Activated T-helper 2 cell treated with anti-CD3 and anti-CD28 coated beads, Interferon-gamma antibody, Interleukin-2, Interleukin-4, amounts not matched to agents 10 μg/mL and 5 μg/mL and 100 μg/mL, durations not matched to agents 14 hours and 24 hours and 36 hours (primary cell): Measurements from ENCODE around the gene NAT14. TPM values are rescaled to one million over a fixed set of nuclear protein-coding genes. Genes with fewer than 3 reads are reported as not detected.
"Not testable (repeated sequence)": the region's sequence is repeated elsewhere in the genome, so short reads cannot be mapped to it uniquely, and the experiment has no call there.

Source experiments
- DNase-seq: peaks from one replicate; pipeline ENCODE4 v3.0.0; 2021; ENCODE audit warnings: low spot score
- H3K27ac Mint-ChIP-seq: one replicate; pipeline ENCODE4 v1.8.0; 2021; ENCODE audit warnings: mixed read lengths
- H3K27me3 Mint-ChIP-seq: one replicate; pipeline ENCODE4 v1.8.0; 2021; ENCODE audit warnings: low read depth, mixed read lengths
- H3K36me3 Mint-ChIP-seq: one replicate; pipeline ENCODE4 v1.8.0; 2021; ENCODE audit warnings: low read depth, mixed read lengths
- H3K4me1 Mint-ChIP-seq: one replicate; pipeline ENCODE4 v1.8.0; 2021; ENCODE audit warnings: low read depth, mixed read lengths
- H3K4me3 Mint-ChIP-seq: one replicate; pipeline ENCODE4 v1.8.0; 2021; ENCODE audit warnings: low read depth, mild to moderate bottlenecking, moderate library complexity, mixed read lengths
- H3K9me3 Mint-ChIP-seq: one replicate; pipeline ENCODE4 v1.8.0; 2021; ENCODE audit warnings: mixed read lengths
- intact Hi-C: fragments of 100-400 bp; cut with micrococcal nuclease; formaldehyde crosslinking; loops from one replicate; pipeline ENCODE4 v1.15.1; 2023
- total RNA-seq: library from RNA; stranded (reverse); gene quantifications from 2 replicates; pipeline ENCODE4 v1.2.3, GENCODE V29; 2022

The NAT14 gene
- total RNA-seq, 1 donor from 2014 or later: 20.0 TPM

- Mint-ChIP-seq H3K9me3 (no peaks in the 10 kb centered on the region), H3K27me3 (peaks cover 38% of the 10 kb centered on the region), H3K4me1 (no peaks in the 10 kb centered on the region), H3K4me3 (no peak overlapping the region), H3K36me3 (no peaks in the 10 kb centered on the region), H3K27ac (no peak overlapping the region)
- intact Hi-C loops: no loop called here
- DNase-seq: no peak
Measured at GRCh38 chr19:55447421-55448174, 37.4 kb upstream of the NAT14 start.

- H3K4me3 Mint-ChIP-seq, H3K9me3 Mint-ChIP-seq, intact Hi-C loops: not testable (repeated sequence)
Measured at GRCh38 chr19:55448175-55448490, 36.9 kb upstream of the NAT14 start.

GRCh38 chr19:55449469-55449868, 35.5 kb upstream of the NAT14 start:
- intact Hi-C loops: no loop called here
- Mint-ChIP-seq H3K36me3 (peaks cover 10% of the 10 kb centered on the region), H3K9me3 (no peaks in the 10 kb centered on the region), H3K27ac (no peak overlapping the region), H3K27me3 (peaks cover 31% of the 10 kb centered on the region), H3K4me3 (no peak overlapping the region), H3K4me1 (peaks cover 3% of the 10 kb centered on the region)
- DNase-seq: no peak

More at GRCh38 chr19:55448175-55448490, 36.9 kb upstream of the NAT14 start:
- H3K36me3 Mint-ChIP-seq, H3K27ac Mint-ChIP-seq, H3K4me1 Mint-ChIP-seq, DNase-seq: not testable (repeated sequence)
- peaks cover 36% of the 10 kb centered on the region for H3K27me3 Mint-ChIP-seq

GRCh38 chr19:55451163-55451964, 33.6 kb upstream of the NAT14 start:
- H3K27ac Mint-ChIP-seq: no peak overlapping the region
- no peak for DNase-seq
- intact Hi-C loops: no loop called here
- H3K4me1 Mint-ChIP-seq: peaks cover 3% of the 10 kb centered on the region
- no peaks in the 10 kb centered on the region for H3K9me3 Mint-ChIP-seq
- H3K27me3 Mint-ChIP-seq: peaks cover 24% of the 10 kb centered on the region
- no peak overlapping the region for H3K4me3 Mint-ChIP-seq
- H3K36me3 Mint-ChIP-seq: peaks cover 15% of the 10 kb centered on the region

GRCh38 chr19:55451965-55452748, 32.8 kb upstream of the NAT14 start:
- peaks cover 15% of the 10 kb centered on the region for H3K36me3 Mint-ChIP-seq
- no peaks in the 10 kb centered on the region for H3K9me3 Mint-ChIP-seq
- H3K4me1 Mint-ChIP-seq: peaks cover 3% of the 10 kb centered on the region
- H3K27ac Mint-ChIP-seq: no peak overlapping the region
- no peak overlapping the region for H3K4me3 Mint-ChIP-seq
- no peak for DNase-seq
- intact Hi-C loops: no loop called here
- peaks cover 24% of the 10 kb centered on the region for H3K27me3 Mint-ChIP-seq

- Mint-ChIP-seq H3K27me3 (peaks cover 24% of the 10 kb centered on the region), H3K9me3 (no peaks in the 10 kb centered on the region), H3K4me1 (peaks cover 3% of the 10 kb centered on the region), H3K4me3 (no peak overlapping the region), H3K36me3 (peaks cover 15% of the 10 kb centered on the region), H3K27ac (no peak overlapping the region)
- intact Hi-C loops: no loop called here
- peak; percentile 42 for DNase-seq
Measured at GRCh38 chr19:55452749-55453346, 32.1 kb upstream of the NAT14 start.

DNA sequence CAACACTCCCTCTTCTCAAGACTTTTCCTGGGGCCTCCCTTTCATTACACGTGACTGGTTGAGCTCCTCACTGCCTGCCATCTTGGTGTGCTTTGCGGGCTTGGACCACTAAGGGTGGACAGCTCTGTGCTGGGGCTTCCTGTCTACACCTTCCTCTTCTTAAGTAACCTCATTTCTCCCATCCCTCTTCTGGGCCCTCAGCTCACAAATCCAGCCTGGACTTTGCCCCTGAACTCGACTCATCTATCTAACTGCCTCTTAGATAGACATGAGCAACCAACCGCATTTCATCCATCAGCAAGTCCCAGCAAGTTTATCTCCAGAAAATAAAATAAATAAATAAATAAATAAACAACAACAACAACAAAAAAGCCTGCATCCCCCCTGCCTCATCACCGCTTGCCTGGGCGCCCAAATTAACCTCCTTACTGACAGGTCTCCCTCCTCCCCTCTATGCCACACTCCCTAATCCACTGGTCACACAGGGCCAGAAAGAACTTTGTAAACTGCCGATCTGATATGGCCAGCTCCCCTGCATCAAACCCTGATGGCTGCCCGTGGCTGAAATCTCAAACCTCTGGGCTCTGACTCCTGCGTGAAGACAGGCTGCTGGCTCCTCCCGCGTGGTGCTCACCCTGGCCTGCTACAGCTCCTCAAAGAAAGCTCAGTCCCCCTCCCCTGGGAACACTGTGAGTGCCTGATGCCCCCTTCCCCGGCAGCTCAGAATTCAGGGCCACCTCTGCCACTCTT, 31.3 kb upstream of the NAT14 start:
- H3K4me1 Mint-ChIP-seq: peaks cover 3% of the 10 kb centered on the region
- H3K4me3 Mint-ChIP-seq: no peak overlapping the region
- peaks cover 15% of the 10 kb centered on the region for H3K36me3 Mint-ChIP-seq
- H3K9me3 Mint-ChIP-seq: no peaks in the 10 kb centered on the region
- DNase-seq: no peak
- H3K27ac Mint-ChIP-seq: no peak overlapping the region
- intact Hi-C loops: no loop called here
- peaks cover 24% of the 10 kb centered on the region for H3K27me3 Mint-ChIP-seq

DNA sequence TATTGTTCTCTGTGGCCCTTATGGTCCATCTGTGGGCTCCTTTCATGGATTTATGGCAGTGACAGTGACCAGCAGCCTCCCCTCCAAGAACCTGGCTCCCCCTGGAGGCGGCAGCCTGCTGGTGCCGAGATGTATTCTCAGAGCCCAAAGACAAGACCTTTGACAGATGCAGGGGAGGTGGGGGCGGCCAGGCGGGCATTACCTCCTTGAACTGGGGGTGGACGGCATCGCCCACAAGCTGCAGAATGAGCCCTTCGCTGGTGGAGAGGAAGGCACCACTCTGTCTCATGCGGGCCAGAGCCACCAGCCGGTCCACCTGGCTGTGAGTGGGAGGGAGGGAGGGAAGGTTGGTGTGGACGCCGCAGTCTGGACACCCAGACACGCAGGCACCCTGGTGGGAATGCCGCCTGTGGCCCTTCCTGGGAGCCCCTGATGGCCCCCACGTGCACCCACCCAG, 30.2 kb upstream of the NAT14 start:
- Mint-ChIP-seq H3K36me3 (peaks cover 15% of the 10 kb centered on the region), H3K27me3 (peaks cover 24% of the 10 kb centered on the region), H3K27ac (no peak overlapping the region), H3K9me3 (no peaks in the 10 kb centered on the region), H3K4me3 (no peak overlapping the region), H3K4me1 (peaks cover 3% of the 10 kb centered on the region)
- peak; percentile 38 for DNase-seq
- intact Hi-C loops: no loop called here

- H3K36me3 Mint-ChIP-seq: peaks cover 15% of the 10 kb centered on the region
- DNase-seq: no peak
- no peaks in the 10 kb centered on the region for H3K9me3 Mint-ChIP-seq
- H3K27me3 Mint-ChIP-seq: peaks cover 20% of the 10 kb centered on the region
- H3K4me3 Mint-ChIP-seq: no peak overlapping the region
- no peak overlapping the region for H3K27ac Mint-ChIP-seq
- H3K4me1 Mint-ChIP-seq: peaks cover 9% of the 10 kb centered on the region
- intact Hi-C loops: no loop called here
Measured at GRCh38 chr19:55455576-55456235, 29.3 kb upstream of the NAT14 start.

GRCh38 chr19:55456347-55456746, 28.6 kb upstream of the NAT14 start:
- intact Hi-C loops: no loop called here
- no peaks in the 10 kb centered on the region for H3K9me3 Mint-ChIP-seq
- peaks cover 12% of the 10 kb centered on the region for H3K4me1 Mint-ChIP-seq

DNA sequence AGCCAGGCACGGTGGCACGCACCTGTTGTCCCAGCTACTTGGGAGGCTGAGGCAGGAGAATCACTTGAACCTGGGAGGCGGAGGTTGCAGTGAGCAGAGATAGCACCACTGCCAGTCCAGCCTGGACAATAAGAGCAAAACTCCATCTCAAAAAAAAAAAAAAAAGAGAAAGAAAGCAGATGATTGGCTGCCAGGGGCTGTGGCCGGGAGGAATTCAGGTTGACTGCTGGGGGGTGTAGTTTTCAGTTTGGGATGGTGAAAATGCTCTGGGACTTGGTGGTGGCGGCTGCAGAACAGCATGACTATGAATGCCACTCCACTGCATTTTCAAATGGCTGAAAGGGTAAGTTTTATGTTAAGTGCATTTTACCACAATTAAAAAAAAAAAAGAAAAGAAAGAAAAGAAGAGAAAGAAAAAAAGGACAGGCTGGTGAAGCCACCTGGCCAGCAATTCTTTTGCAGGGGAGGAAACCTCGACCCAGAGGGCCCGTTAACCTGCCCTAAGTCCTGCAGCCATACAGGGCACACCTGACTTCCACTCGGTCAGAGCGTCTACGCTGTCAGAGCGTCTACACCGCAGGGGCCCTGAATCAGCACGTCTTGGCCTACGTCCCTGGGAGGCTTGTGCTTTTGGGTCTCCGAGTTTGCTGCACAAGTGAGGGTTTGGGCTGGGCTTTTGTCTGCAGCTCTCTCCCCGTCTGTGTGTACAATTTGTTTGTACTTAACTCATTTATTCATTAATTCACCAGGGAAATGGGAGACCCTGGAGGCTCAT, 27.1 kb upstream of the NAT14 start:
- Mint-ChIP-seq H3K4me1 (peaks cover 17% of the 10 kb centered on the region), H3K4me3 (no peak overlapping the region), H3K36me3 (peaks cover 15% of the 10 kb centered on the region), H3K27me3 (peaks cover 11% of the 10 kb centered on the region), H3K27ac (no peak overlapping the region), H3K9me3 (no peaks in the 10 kb centered on the region)
- DNase-seq: no peak
- intact Hi-C loops: no loop called here

More at GRCh38 chr19:55456347-55456746, 28.6 kb upstream of the NAT14 start:
- peaks cover 16% of the 10 kb centered on the region for H3K27me3 Mint-ChIP-seq
- peaks cover 15% of the 10 kb centered on the region for H3K36me3 Mint-ChIP-seq
- no peak overlapping the region for H3K27ac Mint-ChIP-seq
- H3K4me3 Mint-ChIP-seq: no peak overlapping the region
- no peak for DNase-seq
